Measurements from ENCODE around the gene POFUT2.

Gene POFUT2

GRCh38 chr21:45326169-45326851 lies 38.6 kb upstream of the POFUT2 start:
- DNase-seq (ENCODE audit: low read depth) = no peak
- H3K4me3 ChIP-seq (ENCODE audit: low read depth, low read length) = no peak overlapping the region
- no peak for TF ChIP-seq CTCF (conservative IDR thresholded peaks at IDR 0.05; ENCODE audit: low read depth, low read length)

GRCh38 chr21:45325206-45326168 lies 37.8 kb upstream of the POFUT2 start:
- H3K4me3 ChIP-seq (ENCODE audit: low read depth, low read length) = no peak overlapping the region
- no peak for DNase-seq (ENCODE audit: low read depth)
- TF ChIP-seq CTCF (conservative IDR thresholded peaks at IDR 0.05; ENCODE audit: low read depth, low read length) = no peak

GRCh38 chr21:45324489-45325205 lies 37.0 kb upstream of the POFUT2 start:
- no peak overlapping the region for H3K4me3 ChIP-seq (ENCODE audit: low read depth, low read length)
- no peak for TF ChIP-seq CTCF (conservative IDR thresholded peaks at IDR 0.05; ENCODE audit: low read depth, low read length)
- no peak for DNase-seq (ENCODE audit: low read depth)

GRCh38 chr21:45323487-45324311 lies 36.0 kb upstream of the POFUT2 start:
- no peak for TF ChIP-seq CTCF (conservative IDR thresholded peaks at IDR 0.05; ENCODE audit: low read depth, low read length)
- no peak overlapping the region for H3K4me3 ChIP-seq (ENCODE audit: low read depth, low read length)
- DNase-seq (ENCODE audit: low read depth) = no peak

GRCh38 chr21:45322960-45323461 lies 35.3 kb upstream of the POFUT2 start:
- H3K4me3 ChIP-seq (ENCODE audit: low read depth, low read length) = no peak overlapping the region
- TF ChIP-seq CTCF (conservative IDR thresholded peaks at IDR 0.05; ENCODE audit: low read depth, low read length) = no peak
- no peak for DNase-seq (ENCODE audit: low read depth)

Measured in choroid plexus epithelial cell (primary cell).